Osteoblast (primary cell): ENCODE results near the gene IGSF3. TPM values are rescaled to one million over a fixed set of nuclear protein-coding genes. Genes with fewer than 3 reads are reported as not detected.
A peak's percentile ranks its signal among the peaks of the same experiment; 100 is the strongest.

Source experiments
- DNase-seq: peaks from one replicate; pipeline ENCODE4 v3.0.0; 2011; ENCODE audit warnings: low spot score, mixed read lengths; ENCODE audit not compliant: insufficient read length; ENCODE audit errors: missing footprints
- H2AFZ ChIP-seq: 2 replicates; pipeline ENCODE4 v1.6.0; 2011; ENCODE audit warnings: mild to moderate bottlenecking, low read length
- H3K27ac ChIP-seq: 2 replicates; pipeline ENCODE4 v1.5.1; 2011; ENCODE audit warnings: mild to moderate bottlenecking, low read depth, low read length, moderate library complexity
- H3K27me3 ChIP-seq: 2 replicates; pipeline ENCODE4 v1.6.0; 2012; ENCODE audit warnings: mild to moderate bottlenecking, control low read depth, inconsistent platforms, low read length, moderate library complexity; ENCODE audit not compliant: insufficient read depth
- H3K36me3 ChIP-seq: 2 replicates; pipeline ENCODE4 v1.5.1; 2011; ENCODE audit warnings: mild to moderate bottlenecking, low read length, control low read depth, moderate library complexity; ENCODE audit not compliant: insufficient read depth
- H3K4me1 ChIP-seq: 2 replicates; pipeline ENCODE4 v1.5.1; 2011; ENCODE audit warnings: mild to moderate bottlenecking, low read length, control low read depth, moderate library complexity; ENCODE audit not compliant: insufficient read depth
- H3K4me2 ChIP-seq: 2 replicates; pipeline ENCODE4 v1.6.0; 2011; ENCODE audit warnings: mild to moderate bottlenecking, low read length; ENCODE audit not compliant: insufficient read depth
- H3K4me3 ChIP-seq: fragments of 200-600 bp; sonication (generic); 3 replicates; pipeline ENCODE4 v1.5.1; 2012; ENCODE audit warnings: mild to moderate bottlenecking, low read length, inconsistent platforms; ENCODE audit not compliant: insufficient read depth
- H3K79me2 ChIP-seq: 2 replicates; pipeline ENCODE4 v1.6.0; 2012; ENCODE audit warnings: mild to moderate bottlenecking, low read length, control low read depth, inconsistent platforms; ENCODE audit not compliant: insufficient read depth
- H3K9me3 ChIP-seq: 2 replicates; pipeline ENCODE4 v1.5.1; 2011; ENCODE audit warnings: low read depth, low read length, control low read depth
- H4K20me1 ChIP-seq: 2 replicates; pipeline ENCODE4 v1.6.0; 2012; ENCODE audit warnings: mild to moderate bottlenecking, low read length, control low read depth; ENCODE audit not compliant: insufficient read depth
- total RNA-seq: library from RNA; depleted of rRNA; stranded (reverse); fragments of >200 nt; gene quantifications from 2 replicates; pipeline ENCODE4 v1.2.3, GENCODE V29; 2012
- TF ChIP-seq, protein P1 (sequence below): IDR thresholded peaks from 2 replicates; pipeline ENCODE4 v1.5.1; 2011; ENCODE audit warnings: mild to moderate bottlenecking, low read depth, low read length, moderate library complexity; ENCODE audit errors: extremely low read depth

IGSF3 gene
- total RNA-seq, 1 donor, result under 0.01 TPM

DNA sequence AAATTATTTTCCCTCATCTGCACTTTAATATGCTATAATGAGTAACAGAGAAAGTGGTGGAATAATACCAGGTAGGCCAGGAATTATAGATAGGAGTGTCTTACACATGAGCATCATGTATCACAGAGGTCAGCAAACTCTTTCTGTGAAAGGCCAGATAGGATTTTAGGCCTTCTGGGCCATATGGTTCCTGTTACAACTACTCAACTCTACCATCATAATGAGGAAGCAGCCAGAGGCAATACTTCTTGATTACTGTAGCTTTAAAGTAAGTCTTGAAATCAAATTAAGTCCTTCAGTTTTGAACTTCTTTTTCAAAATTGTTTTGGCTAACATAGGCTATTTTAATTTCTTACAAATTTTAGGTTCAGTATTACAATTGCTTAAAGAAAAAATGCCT, 32.1 kb upstream of the IGSF3 start:
- no peaks in the 10 kb centered on the region for H3K79me2 ChIP-seq

GRCh38 chr1:116698244-116698595, 30.7 kb upstream of the IGSF3 start:
- no peaks in the 10 kb centered on the region for H3K27me3 ChIP-seq
- no peak for DNase-seq

More for the DNA sequence above, 32.1 kb upstream of the IGSF3 start:
- no peak for DNase-seq
- no peaks in the 10 kb centered on the region for H4K20me1 ChIP-seq
- H3K4me1 ChIP-seq, result no peaks in the 10 kb centered on the region
- TF ChIP-seq, protein P1, sequence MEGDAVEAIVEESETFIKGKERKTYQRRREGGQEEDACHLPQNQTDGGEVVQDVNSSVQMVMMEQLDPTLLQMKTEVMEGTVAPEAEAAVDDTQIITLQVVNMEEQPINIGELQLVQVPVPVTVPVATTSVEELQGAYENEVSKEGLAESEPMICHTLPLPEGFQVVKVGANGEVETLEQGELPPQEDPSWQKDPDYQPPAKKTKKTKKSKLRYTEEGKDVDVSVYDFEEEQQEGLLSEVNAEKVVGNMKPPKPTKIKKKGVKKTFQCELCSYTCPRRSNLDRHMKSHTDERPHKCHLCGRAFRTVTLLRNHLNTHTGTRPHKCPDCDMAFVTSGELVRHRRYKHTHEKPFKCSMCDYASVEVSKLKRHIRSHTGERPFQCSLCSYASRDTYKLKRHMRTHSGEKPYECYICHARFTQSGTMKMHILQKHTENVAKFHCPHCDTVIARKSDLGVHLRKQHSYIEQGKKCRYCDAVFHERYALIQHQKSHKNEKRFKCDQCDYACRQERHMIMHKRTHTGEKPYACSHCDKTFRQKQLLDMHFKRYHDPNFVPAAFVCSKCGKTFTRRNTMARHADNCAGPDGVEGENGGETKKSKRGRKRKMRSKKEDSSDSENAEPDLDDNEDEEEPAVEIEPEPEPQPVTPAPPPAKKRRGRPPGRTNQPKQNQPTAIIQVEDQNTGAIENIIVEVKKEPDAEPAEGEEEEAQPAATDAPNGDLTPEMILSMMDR, result no peak
- H3K36me3 ChIP-seq, result no peaks in the 10 kb centered on the region
- no peaks in the 10 kb centered on the region for H3K9me3 ChIP-seq
- no peak overlapping the region for H2AFZ ChIP-seq
- H3K4me2 ChIP-seq, result no peak overlapping the region
- H3K4me3 ChIP-seq, result no peak overlapping the region
- no peak overlapping the region for H3K27ac ChIP-seq
- H3K27me3 ChIP-seq, result no peaks in the 10 kb centered on the region

DNA sequence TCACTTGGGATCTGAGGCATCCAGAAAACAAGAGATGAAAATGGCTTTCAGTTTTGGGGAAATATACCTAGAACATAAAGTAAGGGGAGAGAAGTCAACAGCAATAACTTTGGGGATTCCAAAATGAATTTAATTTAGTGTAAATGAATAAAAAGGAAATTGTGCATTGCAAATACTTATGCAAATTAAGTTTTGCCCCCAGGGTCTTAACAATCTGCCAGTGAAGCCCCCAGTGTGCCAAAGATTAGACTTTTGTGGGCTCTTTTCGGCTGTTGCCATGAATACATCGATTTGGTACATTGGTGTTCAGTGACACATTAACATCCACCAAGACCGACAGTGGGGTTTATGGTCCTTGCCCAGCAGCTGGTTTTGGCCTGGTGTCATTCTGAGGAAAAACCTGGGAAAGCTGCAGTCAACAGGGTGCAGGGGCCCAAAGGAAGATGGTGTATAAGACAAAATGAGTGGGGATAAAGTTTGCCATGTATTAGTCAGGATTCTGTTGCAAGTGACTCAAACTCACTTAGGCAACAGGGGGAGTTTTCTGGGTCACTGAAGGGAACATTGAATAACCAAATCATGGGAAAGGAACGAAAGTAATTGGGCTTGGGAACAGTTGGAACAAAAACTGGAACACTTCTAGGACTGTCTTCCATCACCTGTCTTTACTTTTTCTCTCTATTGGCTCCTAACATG, 30.2 kb upstream of the IGSF3 start:
- Histone ChIP-seq H3K27ac (no peak overlapping the region), H3K79me2 (no peaks in the 10 kb centered on the region), H3K4me2 (no peak overlapping the region), H3K4me1 (no peaks in the 10 kb centered on the region), H3K36me3 (no peaks in the 10 kb centered on the region), H4K20me1 (no peaks in the 10 kb centered on the region), H3K9me3 (no peaks in the 10 kb centered on the region), H3K4me3 (no peak overlapping the region), H3K27me3 (no peaks in the 10 kb centered on the region), H2AFZ (no peak overlapping the region)
- TF ChIP-seq, protein P1, result no peak
- peak; percentile 45 for DNase-seq

More at GRCh38 chr1:116698244-116698595, 30.7 kb upstream of the IGSF3 start:
- Histone ChIP-seq H3K79me2 (no peaks in the 10 kb centered on the region), H3K4me2 (no peak overlapping the region), H3K9me3 (no peaks in the 10 kb centered on the region), H3K4me1 (no peaks in the 10 kb centered on the region), H3K4me3 (no peak overlapping the region), H2AFZ (no peak overlapping the region), H3K36me3 (no peaks in the 10 kb centered on the region), H4K20me1 (no peaks in the 10 kb centered on the region), H3K27ac (no peak overlapping the region)
- TF ChIP-seq, protein P1, result no peak

DNA sequence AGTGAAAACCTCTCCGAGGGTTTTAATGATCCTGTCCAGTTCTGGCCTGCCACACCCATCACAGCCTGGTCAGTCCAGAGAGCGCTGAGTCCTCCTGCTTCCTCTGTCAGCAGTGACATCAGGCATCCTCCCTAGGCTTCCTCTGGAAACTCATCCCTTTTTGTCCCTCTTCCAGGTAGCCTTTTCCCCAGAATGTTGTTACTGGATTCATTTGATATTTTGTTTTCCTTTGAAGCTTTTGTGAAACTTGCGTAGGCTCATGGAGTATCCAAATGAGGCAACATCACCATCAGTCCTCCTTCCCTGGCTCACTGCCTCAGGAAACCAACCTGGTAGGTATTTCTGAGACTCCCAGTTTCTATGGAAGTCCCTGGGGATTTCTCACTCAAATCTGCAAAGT, 27.0 kb upstream of the IGSF3 start:
- H3K4me1 ChIP-seq, result no peaks in the 10 kb centered on the region
- TF ChIP-seq, protein P1, result no peak
- no peaks in the 10 kb centered on the region for H3K36me3 ChIP-seq
- no peaks in the 10 kb centered on the region for H3K79me2 ChIP-seq
- H3K27me3 ChIP-seq, result no peaks in the 10 kb centered on the region
- DNase-seq, result no peak
- no peak overlapping the region for H3K4me2 ChIP-seq
- no peak overlapping the region for H2AFZ ChIP-seq
- no peaks in the 10 kb centered on the region for H4K20me1 ChIP-seq
- H3K9me3 ChIP-seq, result no peaks in the 10 kb centered on the region
- no peak overlapping the region for H3K4me3 ChIP-seq
- H3K27ac ChIP-seq, result no peak overlapping the region
